DOHH2 (cell line): ENCODE results near the gene CHD9.

ENCODE experiments used
- CTCF ChIP-seq: fragments of 200-600 bp; sonication (generic); IDR thresholded peaks from one replicate; pipeline ENCODE4 v1.5.1; 2014; ENCODE audit warnings: antibody characterized with exemption, mild to moderate bottlenecking, low read depth, low read length; ENCODE audit not compliant: poor library complexity, severe bottlenecking
- EZH2phosphoT487 ChIP-seq: fragments of 200-600 bp; sonication (generic); IDR thresholded peaks from 2 replicates; pipeline ENCODE4 v1.6.1; 2017; ENCODE audit warnings: borderline replicate concordance, mild to moderate bottlenecking, antibody characterized with exemption, low read length, moderate library complexity, mixed read lengths

GRCh38 chr16:53041320-53042051 is 13.3 kb upstream of the CHD9 start:
- TF ChIP-seq CTCF (no peak), EZH2phosphoT487 (no peak)
